Stimulated activated CD8-positive, alpha-beta memory T cell treated with anti-CD3 and anti-CD28 coated beads, Interleukin-2, amount 100 ng/mL, for 48 hours (primary cell): ENCODE measurements around the gene ISG20.

Source experiments
- DNase-seq, 2 donors: peaks; one replicate each; pipeline ENCODE4 v3.0.0-alpha.2; 2020; ENCODE audit warnings: low read depth in 2 of 2

ISG20 gene

GRCh38 chr15:88638626-88639372, at the start of gene ISG20:
Gene ISG20, plus strand, starts transcription at chr15:88639016. Its CDS starts 351 bp downstream, at chr15:88639367.
- peak; percentile 85 to 93 for DNase-seq

- DNase-seq: no peak
These were observed 48.1 kb upstream of the ISG20 start for GRCh38 chr15:88590759-88591158.

- no peak for DNase-seq
These were observed 47.4 kb upstream of the ISG20 start for GRCh38 chr15:88591384-88591783.

- DNase-seq: no peak
These were observed 34.9 kb upstream of the ISG20 start for GRCh38 chr15:88603885-88604284.

GRCh38 chr15:88604381-88605188, 34.2 kb upstream of the ISG20 start:
- no peak for DNase-seq

GRCh38 chr15:88605189-88606069, 33.4 kb upstream of the ISG20 start:
- no peak for DNase-seq

- DNase-seq: no peak
These were observed 32.6 kb upstream of the ISG20 start for GRCh38 chr15:88606070-88606794.

GRCh38 chr15:88607951-88608350, 30.9 kb upstream of the ISG20 start:
- no peak for DNase-seq

GRCh38 chr15:88608607-88609181, 30.1 kb upstream of the ISG20 start:
- no peak for DNase-seq

- no peak for DNase-seq
These were observed 29.3 kb upstream of the ISG20 start for GRCh38 chr15:88609344-88610090.

- no peak for DNase-seq
These were observed 28.1 kb upstream of the ISG20 start for GRCh38 chr15:88610701-88611231.

GRCh38 chr15:88612186-88612796, 26.5 kb upstream of the ISG20 start:
- no peak for DNase-seq

- no peak for DNase-seq
These were observed 25.5 kb upstream of the ISG20 start for GRCh38 chr15:88613074-88613944.

- DNase-seq: no peak
These were observed 23.3 kb upstream of the ISG20 start for GRCh38 chr15:88615303-88616107.

- DNase-seq: no peak
These were observed 22.6 kb upstream of the ISG20 start for GRCh38 chr15:88616240-88616639.

GRCh38 chr15:88617031-88617722, 21.6 kb upstream of the ISG20 start:
- no peak for DNase-seq

- DNase-seq: no peak
These were observed 21.0 kb upstream of the ISG20 start for GRCh38 chr15:88617790-88618189.
